H9 (cell line): ENCODE measurements around the gene KLHDC9. TPM values are rescaled to one million over a fixed set of nuclear protein-coding genes. Genes with fewer than 3 reads are reported as not detected.

Source experiments
- DNase-seq: peaks from one replicate; pipeline ENCODE4 v3.0.0-alpha.2; 2017
- H2AFZ ChIP-seq: one replicate; pipeline ENCODE4 v1.6.1; 2013; ENCODE audit warnings: mild to moderate bottlenecking, low read length, control low read depth, moderate library complexity
- H2AK5ac ChIP-seq: 2 replicates; pipeline ENCODE4 v1.6.1; 2013; ENCODE audit warnings: low read length, control low read depth, mixed read lengths; ENCODE audit not compliant: insufficient read length
- H2BK120ac ChIP-seq: one replicate; pipeline ENCODE4 v1.6.1; 2013; ENCODE audit warnings: low read depth, mild to moderate bottlenecking, low read length, control low read depth, inconsistent platforms; ENCODE audit not compliant: poor library complexity, severe bottlenecking
- H2BK12ac ChIP-seq: 2 replicates; pipeline ENCODE4 v1.6.1; 2013; ENCODE audit warnings: low read length, control low read depth, mixed read lengths, low read depth; ENCODE audit not compliant: insufficient read length
- H2BK15ac ChIP-seq: 2 replicates; pipeline ENCODE4 v1.6.1; 2013; ENCODE audit warnings: low read depth, low read length, control low read depth
- H2BK20ac ChIP-seq: one replicate; pipeline ENCODE4 v1.6.1; 2013; ENCODE audit warnings: low read depth, mild to moderate bottlenecking, low read length, control low read depth, inconsistent platforms; ENCODE audit not compliant: poor library complexity, severe bottlenecking
- H2BK5ac ChIP-seq: 2 replicates; pipeline ENCODE4 v1.6.1; 2013; ENCODE audit warnings: low read length, control low read depth, mixed read lengths; ENCODE audit not compliant: insufficient read length
- H3K14ac ChIP-seq: 2 replicates; pipeline ENCODE4 v1.6.1; 2013; ENCODE audit warnings: low read length, control low read depth; ENCODE audit not compliant: insufficient read depth
- H3K18ac ChIP-seq: 2 replicates; pipeline ENCODE4 v1.6.1; 2013; ENCODE audit warnings: low read depth, mild to moderate bottlenecking, mixed read lengths, low read length, control low read depth; ENCODE audit not compliant: insufficient read length
- H3K23ac ChIP-seq: 2 replicates; pipeline ENCODE4 v1.6.1; 2013; ENCODE audit warnings: low read length, control low read depth, mixed read lengths, low read depth; ENCODE audit not compliant: insufficient read length
- H3K23me2 ChIP-seq: 2 replicates; pipeline ENCODE4 v1.6.1; 2013; ENCODE audit warnings: low read depth, mild to moderate bottlenecking, mixed read lengths, low read length, control low read depth; ENCODE audit not compliant: insufficient read length, poor library complexity, severe bottlenecking
- H3K27ac ChIP-seq: 2 replicates; pipeline ENCODE4 v1.5.1; 2013; ENCODE audit warnings: low read length, control low read depth, mixed read lengths, low read depth; ENCODE audit not compliant: insufficient read length
- H3K27me3 ChIP-seq: 2 replicates; pipeline ENCODE4 v1.6.1; 2013; ENCODE audit warnings: low read length, control low read depth, inconsistent platforms; ENCODE audit not compliant: insufficient read depth
- H3K4ac ChIP-seq: 2 replicates; pipeline ENCODE4 v1.6.1; 2013; ENCODE audit warnings: low read depth, mild to moderate bottlenecking, control low read depth, inconsistent platforms, low read length, moderate library complexity
- H3K4me1 ChIP-seq: 2 replicates; pipeline ENCODE4 v1.6.1; 2013; ENCODE audit warnings: low read length, control low read depth, inconsistent platforms; ENCODE audit not compliant: insufficient read depth
- H3K4me2 ChIP-seq: 2 replicates; pipeline ENCODE4 v1.6.1; 2013; ENCODE audit warnings: low read length, control low read depth, mixed read lengths; ENCODE audit not compliant: insufficient read length, insufficient read depth
- H3K56ac ChIP-seq: 2 replicates; pipeline ENCODE4 v1.6.1; 2013; ENCODE audit warnings: low read depth, mild to moderate bottlenecking, mixed read lengths, low read length, control low read depth; ENCODE audit not compliant: insufficient read length
- H3K79me1 ChIP-seq: 2 replicates; pipeline ENCODE4 v1.6.1; 2013; ENCODE audit warnings: low read depth, mild to moderate bottlenecking, moderate library complexity, low read length, control low read depth, inconsistent platforms; ENCODE audit not compliant: insufficient read depth, poor library complexity, severe bottlenecking
- H3K79me2 ChIP-seq: 2 replicates; pipeline ENCODE4 v1.6.1; 2013; ENCODE audit warnings: low read length, control low read depth, inconsistent platforms; ENCODE audit not compliant: insufficient read depth
- H3K9ac ChIP-seq: 2 replicates; pipeline ENCODE4 v1.6.1; 2013; ENCODE audit warnings: low read length, control low read depth, mixed read lengths; ENCODE audit not compliant: insufficient read length; ENCODE audit errors: extremely low read depth
- H3K9me3 ChIP-seq: one replicate; pipeline ENCODE4 v1.6.1; 2013; ENCODE audit warnings: low read depth, low read length, inconsistent platforms; ENCODE audit not compliant: control insufficient read depth
- H3T11ph ChIP-seq: one replicate; pipeline ENCODE4 v1.6.1; 2013; ENCODE audit warnings: mild to moderate bottlenecking, low read length, control low read depth, inconsistent platforms
- H4K20me1 ChIP-seq: one replicate; pipeline ENCODE4 v1.6.1; 2013; ENCODE audit not compliant: control insufficient read depth, insufficient read length, insufficient read depth
- H4K5ac ChIP-seq: 2 replicates; pipeline ENCODE4 v1.6.1; 2013; ENCODE audit warnings: low read depth, mild to moderate bottlenecking, mixed read lengths, low read length, control low read depth; ENCODE audit not compliant: insufficient read length
- H4K8ac ChIP-seq: replicated peaks from 2 replicates; pipeline ENCODE4 v1.6.1; 2013; ENCODE audit warnings: low read length, control low read depth, mixed read lengths, low read depth; ENCODE audit not compliant: insufficient read length
- H4K91ac ChIP-seq: 2 replicates; pipeline ENCODE4 v1.6.1; 2013; ENCODE audit warnings: low read depth, mild to moderate bottlenecking, moderate library complexity, mixed read lengths, low read length, control low read depth; ENCODE audit not compliant: insufficient read length
- H3K27ac Mint-ChIP-seq, 3 experiments: 2 replicates in 2 of 3; 3 replicates in 1 of 3; pipeline ENCODE4 v1.8.0; 2020 to 2021; ENCODE audit warnings: mixed read lengths in 3 of 3, mild to moderate bottlenecking in 1 of 3, moderate library complexity in 1 of 3
- H3K27me3 Mint-ChIP-seq: 2 replicates; pipeline ENCODE4 v1.8.0; 2021; ENCODE audit warnings: low read depth, mild to moderate bottlenecking, moderate library complexity, mixed read lengths
- H3K36me3 Mint-ChIP-seq, 3 experiments: 2 replicates in 2 of 3; 3 replicates in 1 of 3; pipeline ENCODE4 v1.8.0; 2020 to 2021; ENCODE audit warnings: low read depth in 3 of 3, mixed read lengths in 3 of 3; ENCODE audit not compliant: insufficient read depth in 1 of 3
- H3K4me1 Mint-ChIP-seq, 2 experiments: 2 replicates each; pipeline ENCODE4 v1.8.0; 2020; ENCODE audit warnings: mixed read lengths in 2 of 2
- H3K4me3 Mint-ChIP-seq, 2 experiments: 2 replicates in 1 of 2; 3 replicates in 1 of 2; pipeline ENCODE4 v1.8.0; 2020 to 2021; ENCODE audit warnings: mild to moderate bottlenecking in 2 of 2, mixed read lengths in 2 of 2, moderate library complexity in 1 of 2
- H3K9me3 Mint-ChIP-seq, 2 experiments: 2 replicates in 1 of 2; 3 replicates in 1 of 2; pipeline ENCODE4 v1.8.0; 2020; ENCODE audit warnings: mild to moderate bottlenecking in 2 of 2, mixed read lengths in 2 of 2, moderate library complexity in 1 of 2
- WGBS: extraction: QIAGEN DNeasy Blood & Tissue Kit; methylation state at CpG from one replicate; pipeline ENCODE4 v1.1.7; 2013; ENCODE audit warnings: missing lambda C conversion rate, low lambda C conversion rate, mixed read lengths; ENCODE audit not compliant: insufficient read length; ENCODE audit errors: extremely low coverage; 5-methylcytosine and 5-hydroxymethylcytosine counted together
- total RNA-seq: library from RNA; stranded (reverse); gene quantifications from 2 replicates; pipeline ENCODE4 v1.2.1, GENCODE V29; 2021
- TF ChIP-seq, protein P1 (sequence below): fragments of 200-600 bp; sonication (generic); conservative IDR thresholded peaks from 3 replicates; pipeline ENCODE4 v1.8.0; 2021; ENCODE audit warnings: antibody characterized with exemption, mild to moderate bottlenecking

KLHDC9 gene
- total RNA-seq, 1 experiment from 2014 or later, result 6.6 TPM

DNA sequence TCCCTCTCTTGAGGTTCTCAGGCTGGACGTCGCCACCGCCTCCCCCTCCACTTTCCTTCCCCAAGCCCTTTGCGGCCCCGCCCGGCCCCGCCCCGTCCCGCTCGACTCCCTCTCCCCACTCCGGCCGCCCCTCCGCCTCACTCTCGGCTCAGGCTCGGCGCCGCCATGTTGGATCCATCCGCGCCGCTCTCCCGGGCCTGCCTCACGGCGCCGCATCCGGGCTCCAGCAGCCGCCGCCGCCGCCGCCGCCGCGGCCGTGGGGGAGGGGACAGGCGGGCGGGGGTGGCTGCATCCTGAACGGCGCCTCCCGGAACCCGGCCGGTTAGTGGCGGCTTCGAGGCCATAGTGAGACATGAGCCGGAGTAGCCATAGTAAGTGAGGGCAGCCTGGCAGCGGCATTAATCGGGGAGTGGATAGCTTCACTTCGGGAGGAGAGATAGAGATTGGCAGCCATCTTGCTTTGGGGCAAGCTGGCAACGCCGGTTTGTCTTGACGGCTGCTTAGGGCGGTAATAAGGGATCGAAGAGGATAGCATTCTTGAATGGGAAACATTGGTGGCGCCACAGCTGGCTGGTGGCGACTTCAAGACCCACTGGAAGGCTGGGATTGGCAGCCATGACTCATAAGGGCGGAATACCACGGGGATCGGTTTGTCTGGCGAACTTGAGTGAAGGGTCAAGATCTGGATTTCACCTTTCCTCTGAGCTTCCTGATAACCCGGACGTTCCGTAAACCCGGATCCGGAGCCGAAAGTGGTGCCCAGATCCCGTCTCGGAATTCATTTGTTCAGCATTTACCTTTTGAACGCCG is 34.5 kb downstream of the KLHDC9 start, which contains the start of gene DEDD:
DEDD (minus strand) TSS at position 258 of the 810 bp plus-strand sequence. CDS start 8,205 bp downstream, outside the sequence.
- Histone ChIP-seq H2BK15ac (no peak within 1 kb of the TSS), H4K20me1 (no peaks in the 10 kb centered on the region), H3K23me2 (peaks cover 13% of the 10 kb centered on the region), H2BK20ac (no peak within 1 kb of the TSS), H3K4me1 (no peaks in the 10 kb centered on the region), H2BK12ac (no peak within 1 kb of the TSS), H3K23ac (no peak within 1 kb of the TSS), H3K27ac (peak within 1 kb of the TSS; percentile 92), H3T11ph (no peak within 1 kb of the TSS), H3K56ac (peak within 1 kb of the TSS; percentile 18), H2AK5ac (no peak within 1 kb of the TSS), H3K27me3 (no peaks in the 10 kb centered on the region), H2BK120ac (no peak within 1 kb of the TSS), H3K4ac (no peak within 1 kb of the TSS), H3K4me2 (peak within 1 kb of the TSS; percentile 99), H3K9me3 (no peaks in the 10 kb centered on the region), H4K8ac (no peak within 1 kb of the TSS), H3K9ac (peak within 1 kb of the TSS; percentile 86), H3K18ac (peak within 1 kb of the TSS; percentile 74), H3K79me1 (peaks cover 8% of the 10 kb centered on the region), H3K14ac (peak within 1 kb of the TSS; percentile 86), H2BK5ac (peak within 1 kb of the TSS; percentile 20), H3K79me2 (peaks cover 6% of the 10 kb centered on the region; the same call in 1 of the 2 replicates), H4K91ac (no peak within 1 kb of the TSS), H4K5ac (no peak within 1 kb of the TSS), H2AFZ (peak within 1 kb of the TSS; percentile 70)
- Mint-ChIP-seq H3K27me3 (no peaks in the 10 kb centered on the region), H3K4me3 (no peak within 1 kb of the TSS; a peak in 1 of 5 replicates), H3K36me3 (peaks cover 3 to 28% (median 24%) of the 10 kb centered on the region in 3 experiments; a peak in 5 of 7 replicates), H3K27ac (peak within 1 kb of the TSS; percentile 76 to 99 (median 93); a peak in 6 of 7 replicates), H3K9me3 (no peaks in the 10 kb centered on the region; a peak in 1 of 5 replicates), H3K4me1 (peaks cover 18 to 19% of the 10 kb centered on the region in 2 experiments)
- TF ChIP-seq, protein P1, sequence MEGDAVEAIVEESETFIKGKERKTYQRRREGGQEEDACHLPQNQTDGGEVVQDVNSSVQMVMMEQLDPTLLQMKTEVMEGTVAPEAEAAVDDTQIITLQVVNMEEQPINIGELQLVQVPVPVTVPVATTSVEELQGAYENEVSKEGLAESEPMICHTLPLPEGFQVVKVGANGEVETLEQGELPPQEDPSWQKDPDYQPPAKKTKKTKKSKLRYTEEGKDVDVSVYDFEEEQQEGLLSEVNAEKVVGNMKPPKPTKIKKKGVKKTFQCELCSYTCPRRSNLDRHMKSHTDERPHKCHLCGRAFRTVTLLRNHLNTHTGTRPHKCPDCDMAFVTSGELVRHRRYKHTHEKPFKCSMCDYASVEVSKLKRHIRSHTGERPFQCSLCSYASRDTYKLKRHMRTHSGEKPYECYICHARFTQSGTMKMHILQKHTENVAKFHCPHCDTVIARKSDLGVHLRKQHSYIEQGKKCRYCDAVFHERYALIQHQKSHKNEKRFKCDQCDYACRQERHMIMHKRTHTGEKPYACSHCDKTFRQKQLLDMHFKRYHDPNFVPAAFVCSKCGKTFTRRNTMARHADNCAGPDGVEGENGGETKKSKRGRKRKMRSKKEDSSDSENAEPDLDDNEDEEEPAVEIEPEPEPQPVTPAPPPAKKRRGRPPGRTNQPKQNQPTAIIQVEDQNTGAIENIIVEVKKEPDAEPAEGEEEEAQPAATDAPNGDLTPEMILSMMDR, result no peak
- peak; percentile 96 for DNase-seq
- no CpG with 5 or more reads among the region's 68 CpGs for WGBS
